Endothelial cell of umbilical vein (primary cell): Measurements from ENCODE around the gene SLC6A19. TPM values are rescaled to one million over a fixed set of nuclear protein-coding genes. Genes with fewer than 3 reads are reported as not detected.

Experiments
- BruUV-seq: library from RNA; stranded (reverse); fragments of 400-500 nt; replicated peaks from 2 replicates; lab custom pipeline; 2021; lab: Mats Ljungman, UMichigan
- CTCF ChIA-PET: fragments of 300-600, 350-600 bp; sonication (Branson Sonifier 250); formaldehyde crosslinking; loops from one replicate; lab custom pipeline; 2021; ENCODE audit warnings: antibody characterized with exemption, inconsistent platforms; lab: Charles Lee
- POLR2A ChIA-PET: fragments of 300-600, 350-600 bp; sonication (Branson Sonifier 250); formaldehyde crosslinking; loops from one replicate; lab custom pipeline; 2021; ENCODE audit warnings: antibody characterized with exemption, inconsistent platforms; lab: Charles Lee
- DNase-seq: peaks from one replicate; pipeline ENCODE4 v3.0.0-alpha.2; 2011; ENCODE audit warnings: low read depth, low spot score
- FAIRE-seq: peaks from 2 replicates; lab custom pipeline; 2011; peaks lifted over from hg19 to GRCh38; lab: Jason Lieb, UNC
- H2AFZ ChIP-seq: 2 replicates; pipeline ENCODE4 v1.6.0; 2012; ENCODE audit warnings: low read depth, low read length, control low read depth, inconsistent platforms
- H3K27ac ChIP-seq: 2 replicates; pipeline ENCODE4 v1.5.1; 2011; ENCODE audit warnings: low read depth, mild to moderate bottlenecking, control low read depth, low read length, moderate library complexity; ENCODE audit not compliant: insufficient read depth
- H3K27me3 ChIP-seq, 2 experiments: 2 replicates each; pipeline versions ENCODE4 v1.6.0 to v1.6.1; 2011; ENCODE audit warnings: low read length in 2 of 2, mixed read lengths in 1 of 2; ENCODE audit not compliant: control insufficient read depth in 2 of 2, insufficient read depth in 2 of 2
- H3K36me3 ChIP-seq, 2 experiments: 2 replicates in 1 of 2; 3 replicates in 1 of 2; pipeline ENCODE4 v1.5.1; 2011; ENCODE audit warnings: low read length in 2 of 2, mild to moderate bottlenecking in 1 of 2, moderate library complexity in 1 of 2; ENCODE audit not compliant: control insufficient read depth in 2 of 2, insufficient read depth in 2 of 2; ENCODE audit errors: extremely low read depth in 1 of 2
- H3K4me1 ChIP-seq: 3 replicates; pipeline ENCODE4 v1.5.1; 2011; ENCODE audit warnings: mild to moderate bottlenecking, low read length; ENCODE audit not compliant: control insufficient read depth, insufficient read depth; ENCODE audit errors: extremely low read depth
- H3K4me2 ChIP-seq: 2 replicates; pipeline ENCODE4 v1.6.1; 2011; ENCODE audit warnings: low read length, control low read depth, mixed read lengths; ENCODE audit not compliant: insufficient read depth
- H3K4me3 ChIP-seq, 3 experiments: fragments of 200-600 bp in 1 of 3; sonication (generic), shearing (Covaris generic) in 1 of 3; replicated peaks in 1 of 3; 2 replicates each; pipeline ENCODE4 v1.5.1; 2011 to 2016; ENCODE audit warnings: control low read depth in 3 of 3, low read length in 3 of 3, mild to moderate bottlenecking in 2 of 3, inconsistent platforms in 1 of 3, low read depth in 1 of 3, moderate library complexity in 1 of 3; ENCODE audit not compliant: insufficient read depth in 1 of 3
- H3K79me2 ChIP-seq: 2 replicates; pipeline ENCODE4 v1.6.0; 2012; ENCODE audit warnings: low read length, inconsistent platforms; ENCODE audit not compliant: control insufficient read depth, insufficient read depth
- H3K9ac ChIP-seq: replicated peaks from 2 replicates; pipeline ENCODE3; 2011; ENCODE audit warnings: low read length, control low read depth; ENCODE audit not compliant: insufficient read depth; ENCODE audit errors: extremely low read depth
- H3K9me1 ChIP-seq: replicated peaks from 3 replicates; pipeline ENCODE4 v1.6.0; 2011; ENCODE audit warnings: mild to moderate bottlenecking, low read length; ENCODE audit not compliant: control insufficient read depth, insufficient read depth; ENCODE audit errors: extremely low read depth
- H3K9me3 ChIP-seq: replicated peaks from 2 replicates; pipeline ENCODE4 v1.5.1; 2012; ENCODE audit warnings: low read length, inconsistent platforms; ENCODE audit not compliant: control insufficient read depth, insufficient read depth
- H4K20me1 ChIP-seq: replicated peaks from 2 replicates; pipeline ENCODE3; 2011; ENCODE audit warnings: mild to moderate bottlenecking, low read length; ENCODE audit not compliant: control insufficient read depth, insufficient read depth; ENCODE audit errors: extremely low read depth
- CTCF ChIP-seq, 2 donors: IDR thresholded peaks; 1 replicate in 1 of 2; 2 replicates in 1 of 2; pipeline ENCODE4 v1.5.1; 2011; ENCODE audit warnings: low read length in 2 of 2, mild to moderate bottlenecking in 2 of 2, moderate library complexity in 2 of 2, control low read depth in 1 of 2, inconsistent platforms in 1 of 2, low read depth in 1 of 2; ENCODE audit not compliant: insufficient read depth in 1 of 2; ENCODE audit errors: extremely low read depth in 1 of 2
- EZH2 ChIP-seq: IDR thresholded peaks from 2 replicates; pipeline ENCODE4 v1.6.1; 2012; ENCODE audit warnings: borderline replicate concordance, low read depth, mild to moderate bottlenecking, moderate library complexity, low read length, inconsistent platforms; ENCODE audit not compliant: severe bottlenecking
- FOS ChIP-seq: IDR thresholded peaks from 2 replicates; pipeline ENCODE4 v1.6.1; 2011; ENCODE audit warnings: mild to moderate bottlenecking, low read length, moderate library complexity, borderline replicate concordance; ENCODE audit not compliant: insufficient read depth
- GATA2 ChIP-seq: IDR thresholded peaks from 2 replicates; pipeline ENCODE4 v1.7.0; 2011; ENCODE audit warnings: low read depth, mild to moderate bottlenecking, moderate library complexity, mixed read lengths, low read length; ENCODE audit not compliant: insufficient read length, insufficient read depth
- JUN ChIP-seq: IDR thresholded peaks from 2 replicates; pipeline ENCODE4 v1.6.1; 2011; ENCODE audit warnings: borderline replicate concordance, low read depth; ENCODE audit not compliant: insufficient read length, insufficient read depth
- MAX ChIP-seq: IDR thresholded peaks from 2 replicates; pipeline ENCODE4 v1.6.1; 2011; ENCODE audit not compliant: insufficient read depth, insufficient read length
- MYC ChIP-seq: IDR thresholded peaks from one replicate; pipeline ENCODE4 v1.6.1; 2011; ENCODE audit warnings: mild to moderate bottlenecking, low read depth, low read length
- POLR2A ChIP-seq: IDR thresholded peaks from 2 replicates; pipeline ENCODE4 v1.6.1; 2012; ENCODE audit warnings: low read depth, mild to moderate bottlenecking, control low read depth, low read length
- POLR2AphosphoS5 ChIP-seq: IDR thresholded peaks from 2 replicates; pipeline ENCODE4 v1.6.1; 2012; ENCODE audit warnings: low read depth, mild to moderate bottlenecking, control low read depth, low read length, moderate library complexity; ENCODE audit not compliant: insufficient read depth
- dilution Hi-C: fragments of 300-500 bp; cut with MboI; formaldehyde crosslinking; loops from one replicate; pipeline ENCODE4 v1.15.0; 2019; ENCODE audit warnings: low sequenced_read_pairs; ENCODE audit not compliant: extremely low pct_ligation_motif_present
- intact Hi-C: fragments of 100-400 bp; cut with micrococcal nuclease; formaldehyde crosslinking; loops from one replicate; pipeline ENCODE4 v1.10.0; 2022
- polyA plus RNA-seq, 4 experiments: library from polyadenylated mRNA; depleted of rRNA in 3 of 4; stranded (reverse) in 3 of 4; unstranded in 1 of 4; fragments of >200 nt; gene quantifications; 2 replicates each; pipeline versions ENCODE4 v1.2.1 to v1.2.3, GENCODE V29; 2011 to 2012; ENCODE audit warnings: missing spikeins in 1 of 4
- total RNA-seq: library from RNA; stranded (reverse); gene quantifications from 2 replicates; pipeline ENCODE4 v1.2.3, GENCODE V29; 2021

SLC6A19 gene
- total and polyA plus RNA-seq, 2 donors (not counting 3 experiments of a cell fraction or from before 2014, with no cell fraction given) = not detected

DNA sequence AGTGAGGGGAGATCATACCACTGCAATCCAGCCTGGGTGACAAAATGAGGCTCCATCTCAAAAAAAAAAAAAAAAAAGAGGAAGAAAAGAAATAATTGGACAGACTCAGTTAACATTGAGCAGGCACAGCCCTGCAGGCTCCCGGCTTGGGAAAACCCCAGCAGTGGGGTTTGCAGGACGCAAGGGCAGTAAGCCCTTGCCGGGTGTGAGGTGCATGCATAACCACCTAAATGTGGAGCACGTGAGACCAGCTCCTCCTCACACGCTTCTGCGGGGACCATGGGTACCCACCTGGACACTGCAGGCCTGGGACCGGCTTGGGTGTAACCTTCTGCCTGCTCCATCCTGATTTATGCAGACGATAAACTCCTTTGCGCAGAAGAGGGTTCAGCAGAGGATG, 19.0 kb downstream of the SLC6A19 start:
- no peak overlapping the region for H3K4me3 ChIP-seq
- H3K27ac ChIP-seq = no peak overlapping the region
- no peak for FAIRE-seq
- no peaks in the 10 kb centered on the region for H3K79me2 ChIP-seq
- no peaks in the 10 kb centered on the region for H3K9me3 ChIP-seq
- POLR2A ChIA-PET = no interaction called here
- H3K9me1 ChIP-seq = no peaks in the 10 kb centered on the region
- H3K4me2 ChIP-seq = no peak overlapping the region
- no peak overlapping the region for H3K9ac ChIP-seq
- no peak for DNase-seq
- no TSS peak for BruUV-seq
- no peaks in the 10 kb centered on the region for H4K20me1 ChIP-seq
- no peaks in the 10 kb centered on the region for H3K4me1 ChIP-seq
- CTCF ChIA-PET = no interaction called here
- intact Hi-C loops (no loop called here), dilution Hi-C loops (no loop called here)
- no peak overlapping the region for H2AFZ ChIP-seq
- H3K36me3 ChIP-seq = no peaks in the 10 kb centered on the region
- no peaks in the 10 kb centered on the region for H3K27me3 ChIP-seq
- TF ChIP-seq MYC (no peak), POLR2A (no peak), MAX (no peak), FOS (no peak), CTCF (IDR thresholded peaks at IDR 0.05; ENCODE audit: extremely low read depth in 1 of 2, insufficient read depth in 1 of 2, low read depth in 1 of 2, low read length in 2 of 2) (no peak), JUN (no peak), GATA2 (no peak), POLR2AphosphoS5 (no peak), EZH2 (no peak)
